Measurements from ENCODE around the gene GALNT16. TPM values are rescaled to one million over a fixed set of nuclear protein-coding genes. Genes with fewer than 3 reads are reported as not detected.

Gene GALNT16
- total RNA-seq, 2 experiments from 2014 or later: 0.09 TPM; not detected in 1

DNA sequence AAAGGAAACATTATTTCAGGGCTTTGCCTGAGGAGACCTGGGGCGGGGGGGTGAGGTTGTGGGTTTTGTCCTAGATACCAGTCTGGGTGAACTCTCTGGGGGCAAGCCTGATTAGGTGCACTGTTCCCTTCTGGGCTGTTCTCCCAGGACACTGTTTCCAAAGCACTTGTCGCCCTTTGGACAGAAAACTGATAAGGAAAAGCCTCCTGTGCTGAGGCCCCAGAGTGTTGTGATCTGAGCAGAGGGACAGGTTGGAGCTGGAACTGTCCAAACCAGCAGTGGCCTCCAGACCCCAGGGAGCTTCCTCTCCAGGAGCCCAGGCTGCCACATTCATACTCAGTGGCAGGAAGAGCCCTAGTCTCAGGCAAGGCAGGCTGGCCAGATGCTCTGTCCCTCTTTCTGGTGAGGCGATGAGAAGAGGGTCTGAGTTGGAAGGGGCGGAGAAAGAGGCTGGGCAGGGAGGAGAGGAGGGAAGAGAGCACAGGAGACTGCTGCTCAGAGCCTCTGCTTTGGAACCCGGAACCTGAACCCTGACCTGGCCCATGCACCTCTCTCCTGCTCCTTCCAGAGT lies 1.9 kb downstream of the GALNT16 start:
- TF ChIP-seq, protein P1, sequence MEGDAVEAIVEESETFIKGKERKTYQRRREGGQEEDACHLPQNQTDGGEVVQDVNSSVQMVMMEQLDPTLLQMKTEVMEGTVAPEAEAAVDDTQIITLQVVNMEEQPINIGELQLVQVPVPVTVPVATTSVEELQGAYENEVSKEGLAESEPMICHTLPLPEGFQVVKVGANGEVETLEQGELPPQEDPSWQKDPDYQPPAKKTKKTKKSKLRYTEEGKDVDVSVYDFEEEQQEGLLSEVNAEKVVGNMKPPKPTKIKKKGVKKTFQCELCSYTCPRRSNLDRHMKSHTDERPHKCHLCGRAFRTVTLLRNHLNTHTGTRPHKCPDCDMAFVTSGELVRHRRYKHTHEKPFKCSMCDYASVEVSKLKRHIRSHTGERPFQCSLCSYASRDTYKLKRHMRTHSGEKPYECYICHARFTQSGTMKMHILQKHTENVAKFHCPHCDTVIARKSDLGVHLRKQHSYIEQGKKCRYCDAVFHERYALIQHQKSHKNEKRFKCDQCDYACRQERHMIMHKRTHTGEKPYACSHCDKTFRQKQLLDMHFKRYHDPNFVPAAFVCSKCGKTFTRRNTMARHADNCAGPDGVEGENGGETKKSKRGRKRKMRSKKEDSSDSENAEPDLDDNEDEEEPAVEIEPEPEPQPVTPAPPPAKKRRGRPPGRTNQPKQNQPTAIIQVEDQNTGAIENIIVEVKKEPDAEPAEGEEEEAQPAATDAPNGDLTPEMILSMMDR (conservative IDR thresholded peaks at IDR 0.05; ENCODE audit: low read length): no peak
- TF ChIP-seq EZH2phosphoT487 (IDR thresholded peaks at IDR 0.05; ENCODE audit: borderline replicate concordance, low read depth, low read length): no peak
- intact Hi-C loops (cut with micrococcal nuclease; ENCODE audit: unreplicated experiment): loop anchor here (1.0 kb wide), 1 partner anchor 198 kb away; no protein-coding TSS in a partner anchor
- Histone ChIP-seq H3K9me3 (ENCODE audit: low read length) (no peaks in the 10 kb centered on the region), H3K9me2 (ENCODE audit: insufficient read depth, low read length) (no peaks in the 10 kb centered on the region), H3K27ac (ENCODE audit: low read depth, low read length, poor library complexity, severe bottlenecking) (no peak overlapping the region), H3K4me1 (ENCODE audit: insufficient read depth, low read length, poor library complexity, severe bottlenecking) (peaks cover 13% of the 10 kb centered on the region), H2AFZ (ENCODE audit: low read length) (no peak overlapping the region), H3K79me2 (ENCODE audit: insufficient read depth, low read depth, low read length) (no peaks in the 10 kb centered on the region), H3K36me3 (ENCODE audit: insufficient read depth, low read length) (no peaks in the 10 kb centered on the region), H4K20me1 (ENCODE audit: insufficient read depth, low read length) (no peaks in the 10 kb centered on the region), H3K4me2 (ENCODE audit: low read length) (no peak overlapping the region; the same call in 1 of the 2 replicates), H3K4me3 (ENCODE audit: low read depth, low read length, poor library complexity, severe bottlenecking) (no peak overlapping the region)
- no peak for DNase-seq (ENCODE audit: low spot score)
- ChIA-PET POLR2A (no interaction called here), CTCF (ENCODE audit: unreplicated experiment) (no interaction called here)
- BruUV-seq (replicated peaks): no TSS peak

DNA sequence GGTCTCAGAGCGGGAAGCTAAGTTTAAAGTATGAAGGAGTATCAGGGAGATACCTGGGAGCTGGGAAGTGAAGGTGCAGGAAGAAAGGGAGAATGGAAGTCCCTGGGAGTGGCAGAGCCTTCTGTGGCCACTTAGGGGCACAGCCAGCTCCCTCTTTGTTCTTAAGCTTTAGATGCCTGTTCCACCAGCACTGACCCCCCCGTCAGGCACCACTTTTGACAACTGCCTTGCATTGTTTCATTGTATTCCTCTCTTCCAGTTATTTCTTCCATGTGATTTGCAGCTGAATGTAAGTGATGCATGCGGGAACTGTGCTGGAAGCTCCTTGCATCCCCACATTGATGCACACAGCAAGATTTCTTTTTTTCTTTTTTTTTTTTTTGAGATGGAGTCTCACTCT lies 2.6 kb downstream of the GALNT16 start:
- no peak for DNase-seq (ENCODE audit: low spot score)
- Histone ChIP-seq H4K20me1 (ENCODE audit: insufficient read depth, low read length) (no peaks in the 10 kb centered on the region), H3K9me3 (ENCODE audit: low read length) (no peaks in the 10 kb centered on the region), H3K4me1 (ENCODE audit: insufficient read depth, low read length, poor library complexity, severe bottlenecking) (peaks cover 13% of the 10 kb centered on the region), H3K4me3 (ENCODE audit: low read depth, low read length, poor library complexity, severe bottlenecking) (no peak overlapping the region), H3K27ac (ENCODE audit: low read depth, low read length, poor library complexity, severe bottlenecking) (no peak overlapping the region), H3K79me2 (ENCODE audit: insufficient read depth, low read depth, low read length) (no peaks in the 10 kb centered on the region), H3K36me3 (ENCODE audit: insufficient read depth, low read length) (no peaks in the 10 kb centered on the region), H3K4me2 (ENCODE audit: low read length) (no peak overlapping the region), H3K9me2 (ENCODE audit: insufficient read depth, low read length) (no peaks in the 10 kb centered on the region), H2AFZ (ENCODE audit: low read length) (no peak overlapping the region)
- POLR2A ChIA-PET: no interaction called here
- no TSS peak for BruUV-seq (replicated peaks)
- CTCF ChIA-PET (ENCODE audit: unreplicated experiment): no interaction called here
- intact Hi-C loops (cut with micrococcal nuclease; ENCODE audit: unreplicated experiment): no loop called here
- TF ChIP-seq, protein P1 (conservative IDR thresholded peaks at IDR 0.05; ENCODE audit: low read length): no peak
- TF ChIP-seq EZH2phosphoT487 (IDR thresholded peaks at IDR 0.05; ENCODE audit: borderline replicate concordance, low read depth, low read length): no peak

DNA sequence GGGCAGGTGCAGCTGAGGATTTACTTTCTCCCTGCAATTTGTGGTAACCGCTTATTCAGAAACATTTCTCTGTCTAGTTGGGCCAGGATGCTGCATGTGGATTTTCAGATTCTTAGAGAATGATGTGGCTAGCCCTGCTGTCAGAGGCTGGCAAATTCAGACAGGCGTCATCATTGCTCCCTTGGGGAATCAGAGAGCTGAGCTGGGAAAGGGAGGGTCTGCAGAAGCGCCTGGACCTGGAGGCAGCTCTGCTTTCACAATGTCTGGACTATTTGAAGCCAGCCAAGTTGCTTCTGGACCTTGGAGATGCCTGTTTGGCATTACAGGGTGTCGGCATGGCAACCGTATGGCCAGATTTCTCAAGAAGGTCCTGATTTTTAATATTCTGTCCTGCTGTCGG lies 3.4 kb downstream of the GALNT16 start:
- Histone ChIP-seq H3K36me3 (ENCODE audit: insufficient read depth, low read length) (no peaks in the 10 kb centered on the region), H3K4me1 (ENCODE audit: insufficient read depth, low read length, poor library complexity, severe bottlenecking) (peaks cover 13% of the 10 kb centered on the region), H2AFZ (ENCODE audit: low read length) (no peak overlapping the region), H3K79me2 (ENCODE audit: insufficient read depth, low read depth, low read length) (no peaks in the 10 kb centered on the region), H3K4me3 (ENCODE audit: low read depth, low read length, poor library complexity, severe bottlenecking) (no peak overlapping the region), H4K20me1 (ENCODE audit: insufficient read depth, low read length) (no peaks in the 10 kb centered on the region), H3K4me2 (ENCODE audit: low read length) (no peak overlapping the region), H3K9me2 (ENCODE audit: insufficient read depth, low read length) (no peaks in the 10 kb centered on the region), H3K9me3 (ENCODE audit: low read length) (no peaks in the 10 kb centered on the region), H3K27ac (ENCODE audit: low read depth, low read length, poor library complexity, severe bottlenecking) (no peak overlapping the region)
- no peak for DNase-seq (ENCODE audit: low spot score)
- TF ChIP-seq EZH2phosphoT487 (IDR thresholded peaks at IDR 0.05; ENCODE audit: borderline replicate concordance, low read depth, low read length): no peak
- TF ChIP-seq, protein P1 (conservative IDR thresholded peaks at IDR 0.05; ENCODE audit: low read length): no peak
- ChIA-PET POLR2A (no interaction called here), CTCF (ENCODE audit: unreplicated experiment) (no interaction called here)
- BruUV-seq (replicated peaks): no TSS peak
- intact Hi-C loops (cut with micrococcal nuclease; ENCODE audit: unreplicated experiment): no loop called here

All from OCI-LY7 (cell line).